Hippocampal formation (tissue), 2 donors: ENCODE data around the gene TACC3.
"Not testable (repeated sequence)": the region's sequence is repeated elsewhere in the genome, so short reads cannot be mapped to it uniquely, and the experiment has no call there.

ENCODE experiments used
- DNase-seq, 2 donors: peaks; one replicate each; lab custom pipeline; 2025; lab: John Stamatoyannopoulos, UW

The TACC3 gene

DNA sequence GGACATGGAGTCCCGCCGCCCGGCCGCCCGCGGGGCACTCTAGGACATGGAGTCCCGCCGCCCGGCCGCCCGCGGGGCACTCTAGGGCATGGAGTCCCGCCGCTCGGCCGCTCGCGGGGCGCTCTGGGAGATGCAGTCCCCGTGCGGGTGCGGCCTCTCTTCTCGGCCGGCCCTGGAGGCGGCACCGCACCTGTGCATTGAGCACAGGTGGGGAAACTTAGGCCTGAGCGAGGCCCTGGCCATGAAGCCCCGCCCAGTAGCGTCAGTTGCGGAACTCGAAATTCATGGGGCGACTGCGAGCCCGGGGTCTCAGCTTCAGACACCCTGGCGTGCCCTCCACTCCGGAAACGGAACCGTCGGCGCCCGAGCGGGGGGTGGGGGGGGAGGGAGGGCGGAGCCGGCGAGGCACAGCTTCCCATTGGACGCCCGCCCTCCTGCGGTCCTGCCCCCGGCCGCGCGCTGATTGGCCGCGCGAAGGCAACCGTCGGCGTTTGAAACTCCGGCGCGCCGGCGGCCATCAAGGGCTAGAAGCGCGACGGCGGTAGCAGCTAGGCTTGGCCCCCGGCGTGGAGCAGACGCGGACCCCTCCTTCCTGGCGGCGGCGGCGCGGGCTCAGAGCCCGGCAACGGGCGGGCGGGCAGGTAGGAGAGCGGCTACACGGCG is at the start of gene TACC3, which contains the start of gene TMEM129:
TACC3 (plus strand) TSS at position 519 of the 663 bp plus-strand sequence. CDS start 1,901 bp downstream, outside the sequence.
TMEM129 (minus strand) TSS at position 321 of the 663 bp plus-strand sequence. CDS start 486 bp downstream, outside the sequence.
- DNase-seq: peak; percentile 94

DNA sequence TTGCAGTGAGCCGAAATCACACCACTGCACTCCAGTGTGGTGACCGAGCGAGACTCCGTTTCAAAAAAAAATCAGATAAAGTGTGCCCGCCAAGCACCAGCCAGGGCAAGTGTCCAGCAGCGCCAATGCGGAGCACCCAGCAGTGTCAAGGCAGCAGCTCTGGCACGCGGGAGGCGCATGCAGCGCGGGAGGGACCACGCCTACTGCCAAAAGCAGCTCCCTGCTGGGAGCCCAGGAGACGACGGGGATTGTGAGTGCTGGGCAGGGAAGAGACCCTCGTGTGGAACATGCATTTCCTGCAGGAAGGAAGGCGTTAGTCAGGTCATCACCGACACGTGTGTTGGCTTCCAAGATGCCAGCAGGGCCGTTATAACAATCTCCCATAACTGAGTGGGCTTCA is 47.6 kb upstream of the TACC3 start:
- no peak for DNase-seq

GRCh38 chr4:1674682-1675081 is 46.6 kb upstream of the TACC3 start:
- DNase-seq: peak in 1 of 2 donors; percentile 21

DNA sequence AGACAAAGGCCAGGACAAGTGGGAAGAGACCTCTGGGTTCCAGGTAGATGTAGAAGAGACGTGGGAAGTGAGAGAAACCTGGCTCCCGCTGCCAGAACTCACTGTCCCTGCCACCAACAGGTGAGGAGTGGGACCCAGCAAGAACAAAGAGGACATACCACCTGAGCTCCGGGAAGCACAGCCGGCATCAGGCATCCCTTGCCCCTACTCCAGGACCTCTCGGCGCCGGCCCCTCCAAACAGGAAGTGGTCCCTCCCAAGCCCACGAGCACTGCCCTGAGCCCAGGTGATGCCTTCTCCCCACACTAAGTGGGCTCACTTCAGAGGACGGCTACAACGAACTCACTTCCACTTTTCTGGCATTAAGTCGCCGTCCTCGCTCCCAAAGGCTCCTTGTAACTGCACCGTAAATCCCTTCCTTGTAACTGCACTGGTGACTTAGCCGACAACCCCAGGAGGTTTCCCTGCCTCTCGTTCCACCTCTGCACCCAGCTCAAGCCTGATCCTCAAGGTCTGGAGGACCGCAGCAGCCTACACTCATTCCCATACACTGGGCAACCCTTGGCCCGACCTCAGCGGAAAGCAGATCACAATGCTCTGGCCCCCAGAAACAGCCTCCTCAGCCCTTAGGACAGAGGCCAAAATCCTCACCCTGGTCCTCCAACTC is 46.1 kb upstream of the TACC3 start:
- DNase-seq: no peak

DNA sequence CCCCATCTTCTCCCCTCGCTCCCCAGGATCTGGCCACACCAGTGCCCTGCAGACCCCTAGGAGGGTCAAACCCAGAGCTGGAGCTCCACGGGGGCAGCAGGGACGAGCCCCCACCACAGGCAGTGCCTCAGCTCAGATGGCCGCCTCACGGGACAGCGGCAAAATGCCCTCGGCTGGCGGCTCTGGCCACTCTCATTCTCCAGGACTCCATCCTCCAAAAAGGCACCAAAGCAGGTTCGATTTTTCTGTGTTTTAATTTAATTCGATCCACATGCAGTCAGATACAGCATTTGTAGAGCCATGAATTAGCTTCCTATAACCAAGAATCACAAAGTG is 45.6 kb upstream of the TACC3 start:
- DNase-seq: no peak

DNA sequence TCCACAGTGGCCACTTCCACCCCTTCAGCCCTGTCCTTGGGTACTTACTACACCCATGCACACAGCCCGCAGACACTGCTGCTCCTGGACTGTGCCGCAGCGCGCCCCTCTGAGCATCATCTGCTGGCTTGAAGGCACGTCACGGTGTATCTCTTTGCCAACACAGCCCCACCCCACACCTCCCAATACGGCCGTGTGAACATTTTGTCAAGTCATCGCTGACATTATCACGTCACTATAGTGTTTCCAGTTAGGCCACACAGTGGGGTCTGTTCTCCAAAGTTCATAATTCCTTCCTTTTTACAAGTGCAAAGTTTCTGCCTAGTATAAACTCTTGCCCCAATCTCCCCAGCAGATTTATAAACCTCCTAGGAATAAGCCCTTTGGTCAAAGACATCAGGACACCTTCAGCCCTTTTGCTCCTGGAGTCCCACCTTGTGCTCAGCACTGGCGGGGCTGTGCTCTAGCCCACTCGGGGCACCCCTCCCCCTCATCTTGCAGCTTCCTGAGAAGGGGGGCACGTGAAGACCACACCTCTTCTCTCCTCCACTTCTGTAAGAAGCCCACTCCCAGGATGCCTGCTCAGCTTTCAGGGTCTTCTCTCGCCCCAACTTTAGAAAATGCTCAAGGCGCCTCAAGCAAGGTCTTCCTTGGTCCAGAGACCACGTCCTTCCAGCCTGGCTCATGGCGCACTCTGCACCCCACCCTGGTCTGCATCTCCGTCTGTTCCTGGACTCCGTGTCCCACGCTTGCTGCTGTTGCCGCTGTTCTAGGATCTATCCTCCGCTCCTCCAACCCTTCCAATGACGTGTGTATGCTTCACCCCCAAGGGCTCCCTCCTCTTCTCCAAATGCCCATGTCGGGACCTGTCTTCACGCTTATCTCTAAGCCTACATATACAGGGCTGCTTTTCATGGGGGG is 44.5 kb upstream of the TACC3 start:
- no peak for DNase-seq

DNA sequence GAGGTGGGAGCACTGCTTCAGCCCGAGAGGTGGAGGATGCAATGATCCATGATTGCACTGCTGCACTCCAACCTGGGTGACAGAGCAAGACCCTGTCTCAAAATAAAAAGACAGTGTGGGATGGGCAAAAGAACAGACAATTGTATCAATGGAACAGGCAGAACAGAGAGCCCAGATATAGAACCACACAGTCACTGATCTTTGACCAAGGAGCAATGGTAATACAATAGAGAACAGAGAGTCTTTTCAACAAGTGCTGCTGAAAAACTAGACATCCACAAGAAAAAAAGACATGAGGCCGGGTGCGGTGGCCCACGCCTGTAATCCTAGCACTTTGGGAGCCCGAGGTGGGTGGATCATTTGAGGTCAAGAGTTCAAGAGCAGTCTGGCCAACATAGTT is 43.1 kb upstream of the TACC3 start:
- no peak for DNase-seq

DNA sequence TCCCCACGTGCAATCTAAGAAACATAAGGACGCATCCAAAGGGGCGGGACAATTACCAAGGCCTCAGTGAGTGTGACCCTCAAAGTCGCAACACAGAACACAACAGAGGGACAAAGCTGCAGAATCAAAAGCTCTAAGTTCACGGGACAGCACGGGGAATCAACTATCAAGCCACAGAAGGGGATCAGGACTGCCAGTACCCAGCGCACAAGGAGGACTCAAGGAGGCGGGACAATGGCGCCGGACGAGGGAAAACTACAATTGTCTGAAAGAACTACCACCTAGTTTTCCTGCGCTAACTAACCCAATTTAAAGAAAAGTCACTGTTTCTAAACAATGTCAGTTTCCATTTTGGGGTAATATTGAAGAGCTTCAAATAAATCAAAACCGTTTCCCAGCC is 38.5 kb upstream of the TACC3 start:
- DNase-seq: no peak

DNA sequence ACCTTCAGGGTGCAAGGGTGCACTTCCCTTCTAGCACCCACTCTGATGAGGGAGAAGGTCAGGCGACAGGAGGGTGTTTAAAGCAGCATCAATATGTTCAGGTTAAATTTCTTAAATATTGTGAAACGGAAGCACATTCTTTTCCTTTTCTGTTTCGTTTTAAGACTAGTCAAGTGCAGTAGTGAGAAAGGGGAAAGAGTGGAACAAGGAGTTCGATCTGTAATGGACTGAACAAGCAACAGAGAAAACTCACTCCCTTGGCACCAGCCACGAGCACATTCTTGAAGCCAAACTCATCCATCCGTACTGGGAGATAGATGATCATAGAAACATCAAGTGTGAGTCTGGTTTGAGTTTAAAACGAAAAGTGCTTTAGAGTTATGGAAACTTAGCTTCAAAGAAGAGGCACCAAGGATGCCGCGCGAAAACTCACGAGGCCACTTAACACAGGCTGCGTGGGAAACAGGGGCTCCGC is 38.0 kb upstream of the TACC3 start:
- DNase-seq: no peak

DNA sequence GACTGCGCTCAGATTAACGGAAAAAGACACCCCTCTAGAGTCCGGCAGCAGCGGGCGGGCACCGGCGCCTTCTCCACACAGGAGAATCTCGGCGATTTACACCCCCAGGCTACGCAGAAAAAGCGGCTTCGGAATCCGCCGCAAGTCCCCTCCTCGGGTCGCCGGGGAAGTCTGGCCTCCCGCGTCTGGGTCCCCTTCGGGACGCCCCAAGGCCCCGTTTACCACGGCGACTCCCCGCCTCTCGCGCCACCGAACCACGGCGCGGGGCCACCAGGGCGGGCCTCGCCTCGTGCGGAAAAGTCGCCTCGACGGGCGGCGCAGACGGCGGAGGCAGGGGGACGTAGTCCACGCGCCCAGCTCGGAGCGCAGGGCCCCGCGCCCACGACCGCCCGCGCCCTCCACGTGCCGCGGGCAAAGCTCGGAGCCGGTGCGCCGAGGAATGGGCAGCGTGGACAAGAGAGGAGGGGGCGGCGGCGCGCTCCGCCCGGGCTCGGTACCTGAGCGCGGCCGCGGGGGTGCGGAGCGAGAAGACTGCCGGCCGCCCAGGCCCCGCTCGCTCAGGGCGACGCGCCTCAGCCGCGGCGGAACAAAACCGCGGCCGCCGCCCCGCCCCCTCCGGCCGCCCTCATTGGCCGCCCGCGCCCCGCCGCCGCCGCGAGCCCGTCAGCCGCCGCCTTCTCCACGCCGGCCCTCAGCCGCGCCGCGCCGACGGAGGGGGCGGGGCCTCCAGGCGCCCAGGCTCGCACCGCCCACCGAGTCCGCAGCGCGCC is 37.4 kb upstream of the TACC3 start, which contains the start of gene FAM53A:
FAM53A (minus strand) TSS at position 578 of the 770 bp plus-strand sequence. CDS start 15,572 bp downstream, outside the sequence.
- peak; percentile 50 to 86 for DNase-seq

DNA sequence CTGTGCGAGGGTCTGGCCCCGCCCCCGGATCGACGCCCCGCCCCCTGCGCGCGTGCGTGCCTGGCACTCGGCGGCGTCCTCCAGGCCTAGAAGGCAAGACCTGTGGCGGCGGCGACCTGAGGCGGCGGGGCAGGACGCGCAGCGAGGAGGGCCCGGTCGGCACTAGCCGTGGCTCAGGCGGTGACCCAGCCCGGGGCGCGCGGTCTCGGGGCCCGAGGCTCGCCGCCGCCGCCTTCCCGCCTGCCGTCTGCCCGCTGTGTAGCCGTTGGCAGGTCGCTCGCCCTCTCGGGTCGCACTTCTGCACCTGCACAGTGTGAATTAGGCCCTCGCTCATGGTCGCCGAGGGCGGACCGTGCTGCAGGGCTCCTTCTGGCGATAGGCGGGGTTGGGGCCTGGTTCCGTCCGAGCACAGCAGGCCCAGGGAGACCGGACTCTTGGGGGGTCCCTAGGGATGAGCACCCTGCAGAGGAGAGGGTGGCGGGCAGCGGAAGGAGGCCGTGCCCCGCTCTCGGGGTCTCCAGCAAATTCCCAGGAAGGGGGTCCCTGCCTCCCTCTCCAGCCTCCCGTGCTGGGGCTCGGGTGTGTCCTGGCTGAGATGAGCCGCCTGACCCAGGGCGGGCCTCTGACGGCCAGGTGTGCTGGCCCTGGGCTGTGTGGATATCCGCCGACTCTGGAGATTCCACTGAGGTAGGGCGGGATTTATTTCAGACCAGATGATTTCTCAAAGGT is 36.7 kb upstream of the TACC3 start:
- no peak for DNase-seq

DNA sequence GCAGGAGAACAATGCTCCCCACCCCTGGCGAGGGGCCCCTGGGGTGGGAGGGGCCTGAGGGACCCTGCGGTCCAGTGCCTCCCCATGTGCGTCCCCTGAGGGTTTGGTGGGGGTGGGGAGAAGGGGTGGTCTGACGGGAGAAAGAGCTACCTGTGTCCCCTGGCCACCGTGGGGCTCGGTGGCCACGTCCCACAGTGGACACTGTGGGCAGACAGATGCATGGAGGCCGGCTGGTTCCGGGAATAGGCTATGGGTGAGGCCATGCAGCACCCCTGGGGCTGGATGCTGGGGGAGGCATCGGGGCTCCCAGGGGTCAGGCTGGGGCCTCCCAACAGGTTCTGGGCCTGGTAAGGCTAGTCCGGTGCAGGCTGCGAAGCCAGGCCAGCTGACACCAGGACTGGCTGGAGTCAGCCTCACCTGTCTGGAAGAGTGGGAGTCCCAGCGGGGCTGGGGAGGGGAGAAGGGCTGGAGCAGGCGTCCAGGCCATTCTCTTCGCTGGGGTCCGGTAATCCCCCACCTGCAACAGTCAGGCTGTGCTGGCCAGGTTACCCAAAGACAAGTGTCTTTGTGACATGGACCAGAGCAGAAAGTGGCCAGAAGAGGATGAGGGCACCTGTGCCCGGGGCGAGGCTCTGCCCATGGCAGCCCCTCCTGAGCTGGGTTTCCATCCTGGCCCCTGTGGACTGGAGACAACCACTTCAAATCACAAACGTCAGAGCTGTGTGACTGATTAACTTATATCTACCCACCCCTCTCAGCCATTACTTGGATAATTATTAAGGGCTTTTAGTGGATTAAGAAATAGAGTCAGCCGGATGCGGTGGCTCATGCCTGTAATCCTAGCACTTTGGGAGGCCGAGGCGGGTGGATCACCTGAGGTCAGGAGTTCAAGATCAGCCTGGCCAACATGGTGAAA is 35.8 kb upstream of the TACC3 start:
- DNase-seq: no peak

GRCh38 chr4:1686440-1687036 is 34.8 kb upstream of the TACC3 start:
- no peak for DNase-seq

DNA sequence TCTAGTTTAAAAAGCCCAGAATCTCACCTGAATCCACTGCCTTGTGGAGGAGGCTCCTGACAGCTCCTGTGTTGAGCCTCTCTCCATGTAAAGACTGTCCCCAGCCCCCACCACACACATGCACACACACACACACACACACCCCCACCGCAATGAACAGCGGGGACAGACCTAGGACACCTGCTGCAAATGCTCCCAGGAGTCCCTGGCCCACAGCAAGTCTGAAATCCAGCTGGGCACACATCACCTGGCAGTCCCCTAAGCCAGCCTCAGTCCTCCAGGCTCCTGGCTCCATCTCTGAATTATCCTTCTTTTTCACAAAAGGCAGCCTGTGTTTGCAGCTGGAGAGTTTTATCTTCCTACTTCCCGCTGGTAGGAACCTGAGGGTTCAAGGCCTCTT is 30.6 kb upstream of the TACC3 start:
- DNase-seq: no peak

- no peak for DNase-seq
These were observed 29.5 kb upstream of the TACC3 start for GRCh38 chr4:1691737-1692373.

DNA sequence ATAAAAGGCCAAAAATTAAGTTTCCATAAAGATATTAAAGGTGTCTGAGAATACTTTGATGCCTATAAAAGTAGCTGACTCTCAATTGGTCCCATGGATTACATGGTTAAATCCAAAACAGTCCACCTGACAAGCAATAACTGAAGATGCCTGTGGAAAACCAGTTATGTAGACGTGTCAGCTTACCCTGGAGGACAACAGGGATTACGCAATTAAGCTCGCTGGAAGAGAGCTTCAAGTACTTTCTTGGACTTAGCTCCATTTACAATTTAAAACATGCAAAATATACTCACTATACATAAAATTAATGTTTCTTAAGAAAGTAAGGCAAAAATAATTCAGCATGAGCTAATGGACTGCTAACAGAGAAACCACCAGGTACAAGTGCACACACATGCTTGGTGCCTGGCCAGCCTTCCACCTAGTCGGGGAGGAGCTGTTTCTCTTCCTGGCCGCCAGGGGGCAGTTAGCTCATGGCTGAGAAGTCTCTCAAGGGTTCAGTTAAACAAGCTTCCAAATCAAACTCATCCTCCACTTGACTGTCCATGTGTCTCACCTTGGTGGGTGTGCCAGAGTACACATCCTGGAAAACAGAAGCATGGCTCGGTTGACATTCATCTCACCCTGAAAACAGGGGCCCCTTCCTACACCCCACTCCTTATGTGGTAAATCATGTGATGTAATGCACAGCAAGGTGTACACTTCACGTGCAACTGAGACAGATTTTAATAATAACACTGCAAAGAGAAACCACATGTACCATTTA is 28.0 kb upstream of the TACC3 start:
- DNase-seq: peak; percentile 32 to 59

- no peak for DNase-seq
These were observed 25.4 kb upstream of the TACC3 start for GRCh38 chr4:1695913-1696312.

DNA sequence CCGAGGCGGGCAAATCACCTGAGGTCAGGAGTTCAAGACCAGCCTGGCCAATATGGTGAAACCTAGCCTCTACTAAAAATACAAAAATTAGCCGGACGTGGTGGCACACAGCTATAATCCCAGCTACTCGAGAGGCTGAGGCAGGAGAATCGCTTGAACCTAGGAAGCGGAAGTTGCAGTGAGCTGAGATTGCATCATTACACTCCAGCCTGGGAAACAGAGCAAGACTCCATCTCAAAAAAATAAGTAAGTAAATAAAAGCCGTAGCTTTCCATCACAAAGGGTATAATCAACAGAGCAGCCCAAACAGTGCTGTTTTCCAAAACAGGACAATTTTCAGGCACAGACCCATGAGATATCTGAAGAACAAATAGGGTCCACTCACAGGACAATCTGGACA is 19.6 kb upstream of the TACC3 start:
- DNase-seq: not testable (repeated sequence)
